Astrocyte (in vitro differentiated cells and primary cell): ENCODE data around the gene FBLN2. TPM values are rescaled to one million over a fixed set of nuclear protein-coding genes. Genes with fewer than 3 reads are reported as not detected.

Source experiments
- DNase-seq: peaks from one replicate; pipeline ENCODE4 v3.0.0-alpha.2; 2010; ENCODE audit warnings: low read depth
- FAIRE-seq: peaks from 2 replicates; lab custom pipeline; 2011; peaks lifted over from hg19 to GRCh38; lab: Jason Lieb, UNC
- H2AFZ ChIP-seq: 2 replicates; pipeline ENCODE4 v1.6.0; 2012; ENCODE audit warnings: low read depth, low read length, inconsistent platforms
- H3K27ac ChIP-seq: 2 replicates; pipeline ENCODE4 v1.5.1; 2011; ENCODE audit warnings: low read depth, low read length, inconsistent platforms
- H3K27me3 ChIP-seq: 2 replicates; pipeline ENCODE4 v1.6.0; 2011; ENCODE audit warnings: low read length, inconsistent platforms; ENCODE audit not compliant: insufficient read depth
- H3K36me3 ChIP-seq: 2 replicates; pipeline ENCODE4 v1.5.1; 2011; ENCODE audit warnings: low read length, inconsistent platforms; ENCODE audit not compliant: insufficient read depth
- H3K4me1 ChIP-seq: 2 replicates; pipeline ENCODE4 v1.5.1; 2011; ENCODE audit warnings: low read length, inconsistent platforms; ENCODE audit not compliant: insufficient read depth
- H3K4me2 ChIP-seq: 2 replicates; pipeline ENCODE4 v1.6.0; 2012; ENCODE audit warnings: low read length, inconsistent platforms
- H3K4me3 ChIP-seq: 2 replicates; pipeline ENCODE4 v1.5.1; 2011; ENCODE audit warnings: low read depth, mild to moderate bottlenecking, low read length, inconsistent platforms; ENCODE audit not compliant: insufficient read depth
- H3K79me2 ChIP-seq: 2 replicates; pipeline ENCODE4 v1.6.0; 2012; ENCODE audit warnings: mild to moderate bottlenecking, low read length, inconsistent platforms; ENCODE audit not compliant: insufficient read depth
- H3K9ac ChIP-seq: 2 replicates; pipeline ENCODE4 v1.6.0; 2012; ENCODE audit warnings: mild to moderate bottlenecking, low read length, inconsistent platforms
- H3K9me3 ChIP-seq: 2 replicates; pipeline ENCODE4 v1.5.1; 2012; ENCODE audit warnings: low read depth, mild to moderate bottlenecking, low read length, inconsistent platforms; ENCODE audit not compliant: insufficient read depth
- H4K20me1 ChIP-seq: 2 replicates; pipeline ENCODE4 v1.6.0; 2012; ENCODE audit warnings: low read length, inconsistent platforms; ENCODE audit not compliant: insufficient read depth
- H3K27ac Mint-ChIP-seq: one replicate; pipeline ENCODE4 v1.8.0; 2021; ENCODE audit warnings: mild to moderate bottlenecking, mixed read lengths; ENCODE audit not compliant: unreplicated experiment
- H3K27me3 Mint-ChIP-seq: one replicate; pipeline ENCODE4 v1.8.0; 2021; ENCODE audit warnings: low read depth, mixed read lengths; ENCODE audit not compliant: unreplicated experiment
- H3K36me3 Mint-ChIP-seq: one replicate; pipeline ENCODE4 v1.8.0; 2021; ENCODE audit warnings: low read depth, mixed read lengths; ENCODE audit not compliant: unreplicated experiment
- H3K4me1 Mint-ChIP-seq: one replicate; pipeline ENCODE4 v1.8.0; 2021; ENCODE audit warnings: low read depth, mixed read lengths; ENCODE audit not compliant: unreplicated experiment
- H3K4me3 Mint-ChIP-seq: one replicate; pipeline ENCODE4 v1.8.0; 2021; ENCODE audit warnings: mild to moderate bottlenecking, moderate library complexity, mixed read lengths; ENCODE audit not compliant: unreplicated experiment
- H3K9me3 Mint-ChIP-seq: one replicate; pipeline ENCODE4 v1.8.0; 2021; ENCODE audit warnings: mild to moderate bottlenecking, mixed read lengths; ENCODE audit not compliant: unreplicated experiment
- EZH2 ChIP-seq: IDR thresholded peaks from 2 replicates; pipeline ENCODE4 v1.6.1; 2012; ENCODE audit warnings: mild to moderate bottlenecking, low read length, inconsistent platforms; ENCODE audit not compliant: insufficient read depth
- total RNA-seq: library from RNA; stranded (reverse); gene quantifications from 2 replicates; pipeline ENCODE4 v1.2.1, GENCODE V29; 2021
- TF ChIP-seq, protein P1 (sequence below): IDR thresholded peaks from 2 replicates; pipeline ENCODE4 v1.5.1; 2011; ENCODE audit warnings: low read depth, mild to moderate bottlenecking, inconsistent platforms, low read length, moderate library complexity; ENCODE audit not compliant: insufficient read depth

FBLN2 gene
- total RNA-seq, 1 donor from 2014 or later: 36.6 TPM

DNA sequence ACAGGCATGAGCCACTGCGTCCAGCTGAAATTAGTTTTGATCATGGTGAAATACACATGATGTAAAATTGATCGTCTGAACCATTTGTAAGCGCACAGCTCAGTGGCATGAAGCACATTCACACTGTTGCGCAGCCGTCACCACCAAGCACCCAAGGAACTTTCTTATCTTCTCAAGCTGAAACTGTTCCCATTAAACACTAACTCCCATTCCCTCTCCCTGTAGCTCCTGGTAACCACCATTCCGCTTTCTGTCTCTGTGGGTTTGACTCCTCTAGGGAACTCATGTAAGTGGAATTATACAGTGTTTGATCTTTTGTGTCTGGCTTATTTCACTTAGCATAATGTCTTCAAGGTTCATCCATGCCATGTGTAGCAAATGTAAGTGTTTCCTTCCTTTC is 62.3 kb downstream of the FBLN2 start:
- TF ChIP-seq, protein P1, sequence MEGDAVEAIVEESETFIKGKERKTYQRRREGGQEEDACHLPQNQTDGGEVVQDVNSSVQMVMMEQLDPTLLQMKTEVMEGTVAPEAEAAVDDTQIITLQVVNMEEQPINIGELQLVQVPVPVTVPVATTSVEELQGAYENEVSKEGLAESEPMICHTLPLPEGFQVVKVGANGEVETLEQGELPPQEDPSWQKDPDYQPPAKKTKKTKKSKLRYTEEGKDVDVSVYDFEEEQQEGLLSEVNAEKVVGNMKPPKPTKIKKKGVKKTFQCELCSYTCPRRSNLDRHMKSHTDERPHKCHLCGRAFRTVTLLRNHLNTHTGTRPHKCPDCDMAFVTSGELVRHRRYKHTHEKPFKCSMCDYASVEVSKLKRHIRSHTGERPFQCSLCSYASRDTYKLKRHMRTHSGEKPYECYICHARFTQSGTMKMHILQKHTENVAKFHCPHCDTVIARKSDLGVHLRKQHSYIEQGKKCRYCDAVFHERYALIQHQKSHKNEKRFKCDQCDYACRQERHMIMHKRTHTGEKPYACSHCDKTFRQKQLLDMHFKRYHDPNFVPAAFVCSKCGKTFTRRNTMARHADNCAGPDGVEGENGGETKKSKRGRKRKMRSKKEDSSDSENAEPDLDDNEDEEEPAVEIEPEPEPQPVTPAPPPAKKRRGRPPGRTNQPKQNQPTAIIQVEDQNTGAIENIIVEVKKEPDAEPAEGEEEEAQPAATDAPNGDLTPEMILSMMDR: no peak
- no peak for TF ChIP-seq EZH2

DNA sequence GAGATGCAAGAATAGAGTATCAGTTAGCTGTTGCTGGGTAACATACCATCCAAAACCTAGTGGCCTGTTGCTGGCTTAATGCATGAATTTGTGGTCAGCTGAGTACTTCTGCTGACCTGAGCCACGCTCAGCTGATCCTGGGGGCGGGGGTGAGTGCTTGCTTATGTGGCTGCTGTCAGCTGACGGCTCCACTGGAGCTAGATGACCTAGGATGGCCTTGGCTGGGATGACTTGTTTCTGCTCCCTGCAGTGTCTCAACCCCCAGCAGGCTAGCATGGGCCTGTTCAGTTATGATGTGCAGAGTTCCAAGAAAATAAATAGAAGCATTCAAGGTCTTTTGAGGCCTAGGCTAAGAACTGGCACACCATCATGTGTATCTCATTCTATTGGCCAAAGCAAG is 63.9 kb downstream of the FBLN2 start:
- no peak overlapping the region for H3K27ac Mint-ChIP-seq
- Histone ChIP-seq H3K4me1 (no peaks in the 10 kb centered on the region), H3K9ac (no peak overlapping the region), H3K27me3 (no peaks in the 10 kb centered on the region), H3K4me2 (no peak overlapping the region), H3K4me3 (no peak overlapping the region), H3K79me2 (no peaks in the 10 kb centered on the region), H2AFZ (no peak overlapping the region), H3K27ac (no peak overlapping the region), H3K9me3 (no peaks in the 10 kb centered on the region), H4K20me1 (no peaks in the 10 kb centered on the region), H3K36me3 (no peaks in the 10 kb centered on the region)
- peaks cover 13% of the 10 kb centered on the region for H3K9me3 Mint-ChIP-seq
- FAIRE-seq: no peak
- H3K4me3 Mint-ChIP-seq: no peak overlapping the region
- peaks cover 19% of the 10 kb centered on the region for H3K36me3 Mint-ChIP-seq
- H3K27me3 Mint-ChIP-seq: peaks cover 34% of the 10 kb centered on the region
- DNase-seq: no peak
- TF ChIP-seq EZH2: no peak
- TF ChIP-seq, protein P1: no peak
- H3K4me1 Mint-ChIP-seq: peaks cover 3% of the 10 kb centered on the region

More for the DNA sequence above, 62.3 kb downstream of the FBLN2 start:
- no peak for DNase-seq
- H2AFZ ChIP-seq: no peak overlapping the region
- peaks cover 3% of the 10 kb centered on the region for H3K4me1 Mint-ChIP-seq
- H3K36me3 Mint-ChIP-seq: peaks cover 12% of the 10 kb centered on the region
- H3K4me3 ChIP-seq: no peak overlapping the region
- FAIRE-seq: no peak
- H3K27me3 ChIP-seq: no peaks in the 10 kb centered on the region
- H3K36me3 ChIP-seq: no peaks in the 10 kb centered on the region
- H4K20me1 ChIP-seq: no peaks in the 10 kb centered on the region
- H3K79me2 ChIP-seq: no peaks in the 10 kb centered on the region
- peaks cover 32% of the 10 kb centered on the region for H3K27me3 Mint-ChIP-seq
- no peaks in the 10 kb centered on the region for H3K9me3 ChIP-seq
- no peak overlapping the region for H3K4me2 ChIP-seq
- H3K4me1 ChIP-seq: no peaks in the 10 kb centered on the region
- no peak overlapping the region for H3K27ac ChIP-seq
- H3K4me3 Mint-ChIP-seq: no peak overlapping the region
- H3K27ac Mint-ChIP-seq: no peak overlapping the region
- H3K9ac ChIP-seq: no peak overlapping the region
- H3K9me3 Mint-ChIP-seq: peaks cover 8% of the 10 kb centered on the region

DNA sequence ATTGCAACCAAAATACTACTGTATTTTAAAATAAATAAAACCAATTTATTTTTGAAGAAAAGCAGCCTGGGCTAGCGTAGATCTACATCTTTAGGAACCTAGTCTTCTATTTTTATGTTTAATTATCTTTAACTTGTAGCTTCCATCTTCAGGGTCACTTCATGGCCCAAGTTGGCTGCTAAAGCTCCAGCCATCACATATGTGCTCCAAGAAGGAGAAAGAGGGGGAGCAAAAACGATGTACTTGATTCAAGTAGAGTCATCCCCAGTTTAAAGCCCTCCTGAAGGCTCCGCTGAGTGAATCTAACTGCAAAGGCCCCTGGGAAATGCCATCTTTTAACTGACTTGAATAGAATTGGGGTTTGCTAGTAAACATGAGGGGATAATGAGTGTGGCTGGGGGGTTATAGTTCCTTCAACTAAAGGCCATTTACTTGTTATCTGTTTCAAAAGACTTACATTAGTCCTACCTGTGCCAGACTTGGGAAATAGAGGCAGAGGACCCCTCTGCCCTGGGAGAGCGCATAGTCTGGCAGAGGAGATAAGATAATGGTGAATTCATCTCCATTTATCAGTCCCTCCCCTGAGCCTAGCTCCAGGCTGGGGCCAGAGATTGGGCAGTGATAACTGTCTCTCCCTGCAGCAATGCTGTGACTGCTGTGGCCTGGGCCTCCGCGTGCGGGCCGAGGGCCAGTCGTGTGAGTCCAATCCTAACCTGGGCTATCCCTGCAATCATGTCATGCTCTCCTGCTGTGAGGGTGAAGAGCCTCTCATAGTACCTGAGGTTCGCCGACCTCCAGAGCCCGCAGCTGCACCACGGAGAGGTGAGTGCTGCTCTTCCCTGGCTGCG is 64.6 kb downstream of the FBLN2 start:
- Mint-ChIP-seq H3K27ac (no peak overlapping the region), H3K27me3 (peaks cover 34% of the 10 kb centered on the region), H3K4me1 (peaks cover under 1% of the 10 kb centered on the region), H3K36me3 (peaks cover 16% of the 10 kb centered on the region), H3K4me3 (no peak overlapping the region), H3K9me3 (peaks cover 13% of the 10 kb centered on the region)
- Histone ChIP-seq H3K4me3 (no peak overlapping the region), H4K20me1 (no peaks in the 10 kb centered on the region), H3K36me3 (no peaks in the 10 kb centered on the region), H3K79me2 (no peaks in the 10 kb centered on the region), H3K4me1 (no peaks in the 10 kb centered on the region), H3K4me2 (no peak overlapping the region), H2AFZ (no peak overlapping the region), H3K27me3 (no peaks in the 10 kb centered on the region), H3K9me3 (no peaks in the 10 kb centered on the region), H3K9ac (no peak overlapping the region), H3K27ac (no peak overlapping the region)
- DNase-seq (no peak), FAIRE-seq (no peak)
- no peak for TF ChIP-seq EZH2
- TF ChIP-seq, protein P1: no peak
